GM10266 (cell line): ENCODE measurements around the gene SPNS2.

Experiments used
- DNase-seq: peaks from one replicate; pipeline ENCODE4 v3.0.0; 2012; ENCODE audit errors: extremely low spot score
- TF ChIP-seq, protein P1 (sequence below): IDR thresholded peaks from 2 replicates; pipeline ENCODE4 v1.5.1; 2012; ENCODE audit warnings: mild to moderate bottlenecking, low read depth; ENCODE audit not compliant: control insufficient read depth, insufficient read depth; ENCODE audit errors: missing control alignments

SPNS2 gene

DNA sequence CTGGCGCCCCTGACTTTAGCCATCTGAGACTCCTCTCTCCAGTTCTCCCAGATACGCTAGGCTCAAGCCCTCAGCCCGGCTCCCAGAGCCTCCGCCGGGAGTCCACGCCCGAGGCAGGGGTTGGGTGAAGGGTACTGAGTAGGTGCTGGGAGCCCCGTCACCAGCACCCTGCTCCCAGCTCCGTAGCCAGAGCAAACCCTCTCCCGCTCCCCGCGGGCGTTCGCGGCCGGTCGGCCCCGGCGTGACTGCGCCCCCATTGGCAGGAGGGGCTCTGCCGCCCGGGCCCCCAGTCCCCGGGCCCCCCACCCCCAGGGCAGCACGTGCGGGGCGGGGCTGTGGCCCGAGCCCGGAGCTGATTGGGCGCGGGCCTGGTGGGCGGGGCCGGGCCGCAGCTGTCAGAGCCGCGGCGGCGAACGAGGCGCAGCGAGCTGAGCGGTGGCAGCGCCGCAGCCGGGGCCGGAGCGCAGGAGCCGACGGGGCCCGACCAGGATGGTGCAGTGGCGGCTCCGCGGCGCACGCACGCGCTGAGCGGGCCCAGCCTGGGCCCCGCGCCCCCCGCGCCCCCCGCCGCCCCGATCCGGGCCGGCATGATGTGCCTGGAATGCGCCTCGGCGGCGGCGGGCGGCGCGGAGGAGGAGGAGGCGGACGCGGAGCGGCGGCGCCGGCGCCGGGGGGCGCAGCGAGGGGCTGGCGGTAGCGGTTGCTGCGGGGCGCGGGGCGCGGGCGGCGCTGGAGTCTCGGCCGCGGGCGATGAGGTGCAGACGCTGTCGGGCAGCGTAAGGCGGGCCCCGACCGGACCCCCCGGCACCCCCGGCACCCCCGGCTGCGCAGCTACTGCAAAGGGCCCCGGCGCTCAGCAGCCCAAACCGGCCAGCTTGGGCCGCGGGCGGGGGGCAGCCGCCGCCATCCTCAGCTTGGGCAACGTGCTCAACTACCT is at the start of gene SPNS2:
TSS of gene SPNS2 (plus strand) at position 421 of the 937 bp plus-strand sequence. CDS start at position 588, 167 bp downstream.
- peak; percentile 91 for DNase-seq
- TF ChIP-seq, protein P1, sequence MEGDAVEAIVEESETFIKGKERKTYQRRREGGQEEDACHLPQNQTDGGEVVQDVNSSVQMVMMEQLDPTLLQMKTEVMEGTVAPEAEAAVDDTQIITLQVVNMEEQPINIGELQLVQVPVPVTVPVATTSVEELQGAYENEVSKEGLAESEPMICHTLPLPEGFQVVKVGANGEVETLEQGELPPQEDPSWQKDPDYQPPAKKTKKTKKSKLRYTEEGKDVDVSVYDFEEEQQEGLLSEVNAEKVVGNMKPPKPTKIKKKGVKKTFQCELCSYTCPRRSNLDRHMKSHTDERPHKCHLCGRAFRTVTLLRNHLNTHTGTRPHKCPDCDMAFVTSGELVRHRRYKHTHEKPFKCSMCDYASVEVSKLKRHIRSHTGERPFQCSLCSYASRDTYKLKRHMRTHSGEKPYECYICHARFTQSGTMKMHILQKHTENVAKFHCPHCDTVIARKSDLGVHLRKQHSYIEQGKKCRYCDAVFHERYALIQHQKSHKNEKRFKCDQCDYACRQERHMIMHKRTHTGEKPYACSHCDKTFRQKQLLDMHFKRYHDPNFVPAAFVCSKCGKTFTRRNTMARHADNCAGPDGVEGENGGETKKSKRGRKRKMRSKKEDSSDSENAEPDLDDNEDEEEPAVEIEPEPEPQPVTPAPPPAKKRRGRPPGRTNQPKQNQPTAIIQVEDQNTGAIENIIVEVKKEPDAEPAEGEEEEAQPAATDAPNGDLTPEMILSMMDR, result no peak

- TF ChIP-seq, protein P1, result no peak
These were observed 48.9 kb upstream of the SPNS2 start for GRCh38 chr17:4449736-4450135.

GRCh38 chr17:4450710-4451316 is 47.9 kb upstream of the SPNS2 start:
- no peak for DNase-seq
- TF ChIP-seq, protein P1, result no peak

More at GRCh38 chr17:4449736-4450135, 48.9 kb upstream of the SPNS2 start:
- no peak for DNase-seq

GRCh38 chr17:4453812-4454591 is 44.7 kb upstream of the SPNS2 start:
- TF ChIP-seq, protein P1, result no peak
- no peak for DNase-seq

GRCh38 chr17:4460661-4461060 is 38.0 kb upstream of the SPNS2 start:
- no peak for DNase-seq
- TF ChIP-seq, protein P1, result no peak

DNA sequence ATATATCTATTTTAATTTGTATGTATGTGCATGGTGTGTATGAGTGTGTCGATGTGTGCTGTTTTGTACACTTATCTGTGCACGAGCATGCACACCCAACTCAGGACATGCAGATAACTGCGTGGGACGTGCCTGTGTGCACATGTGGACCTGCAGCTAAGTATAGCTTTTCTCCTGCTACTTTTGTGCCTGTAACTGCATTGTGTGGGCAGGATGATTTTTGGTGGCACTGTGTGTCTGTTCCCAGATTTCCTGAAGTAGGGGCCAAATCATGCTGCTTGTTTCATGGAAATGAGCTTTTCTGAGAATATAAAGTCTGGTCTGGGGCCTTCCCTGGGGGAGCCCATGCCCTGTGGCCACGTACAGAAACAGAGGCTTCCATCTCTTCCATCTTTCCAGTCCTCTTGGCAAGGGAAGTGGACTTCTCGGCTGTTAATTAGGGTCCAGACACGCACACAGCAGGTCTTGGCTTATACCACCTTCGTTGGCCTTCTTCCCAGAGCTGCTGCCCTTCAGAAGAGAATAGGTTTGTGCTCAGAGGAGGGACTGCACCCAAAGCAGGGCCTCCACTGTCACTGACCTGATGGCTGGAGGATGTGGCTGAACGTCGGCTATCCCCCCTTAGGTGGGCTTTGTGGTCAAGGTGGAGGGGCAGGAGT is 34.7 kb upstream of the SPNS2 start:
- no peak for DNase-seq
- TF ChIP-seq, protein P1, result no peak
